Mesendoderm (in vitro differentiated cells): ENCODE measurements around the gene BORCS5.

Experiments
- DNase-seq: peaks from one replicate; pipeline ENCODE4 v3.0.0; 2013
- H2AK5ac ChIP-seq: 2 replicates; pipeline ENCODE4 v1.6.1; 2013; ENCODE audit warnings: low read length, inconsistent platforms
- H2BK120ac ChIP-seq: 2 replicates; pipeline ENCODE4 v1.6.1; 2013; ENCODE audit warnings: low read depth, mild to moderate bottlenecking, low read length, moderate library complexity, mixed read lengths
- H2BK15ac ChIP-seq: replicated peaks from 2 replicates; pipeline ENCODE4 v1.6.1; 2013; ENCODE audit warnings: low read depth, mild to moderate bottlenecking, moderate library complexity
- H2BK5ac ChIP-seq: 2 replicates; pipeline ENCODE4 v1.6.1; 2013; ENCODE audit warnings: low read length, inconsistent platforms
- H3K18ac ChIP-seq: 2 replicates; pipeline ENCODE4 v1.6.1; 2013; ENCODE audit warnings: mild to moderate bottlenecking, low read length, mixed read lengths
- H3K23ac ChIP-seq: one replicate; pipeline ENCODE4 v1.6.1; 2013; ENCODE audit warnings: low read length
- H3K27ac ChIP-seq: 2 replicates; pipeline ENCODE4 v1.5.1; 2013; ENCODE audit warnings: low read depth, mild to moderate bottlenecking, inconsistent platforms, low read length, moderate library complexity
- H3K27me3 ChIP-seq: 2 replicates; pipeline ENCODE4 v1.6.1; 2013; ENCODE audit warnings: low read length, control low read depth, mild to moderate bottlenecking, inconsistent platforms; ENCODE audit not compliant: insufficient read depth, poor library complexity
- H3K36me3 ChIP-seq: 2 replicates; pipeline ENCODE4 v1.6.1; 2013; ENCODE audit warnings: low read length, inconsistent platforms; ENCODE audit not compliant: control insufficient read depth, insufficient read depth
- H3K4ac ChIP-seq: one replicate; pipeline ENCODE4 v1.6.1; 2013; ENCODE audit warnings: low read depth, mild to moderate bottlenecking, low read length, moderate library complexity
- H3K4me1 ChIP-seq: 2 replicates; pipeline ENCODE4 v1.6.1; 2013; ENCODE audit warnings: low read depth, low read length, inconsistent platforms; ENCODE audit not compliant: control insufficient read depth
- H3K4me2 ChIP-seq: 2 replicates; pipeline ENCODE4 v1.6.1; 2013; ENCODE audit warnings: low read length
- H3K4me3 ChIP-seq: 2 replicates; pipeline ENCODE4 v1.5.1; 2013; ENCODE audit warnings: mild to moderate bottlenecking, low read length
- H3K56ac ChIP-seq: one replicate; pipeline ENCODE4 v1.6.1; 2013; ENCODE audit warnings: low read length
- H3K79me1 ChIP-seq: 2 replicates; pipeline ENCODE4 v1.6.1; 2013; ENCODE audit warnings: low read length, inconsistent platforms
- H3K79me2 ChIP-seq: 2 replicates; pipeline ENCODE4 v1.6.1; 2013; ENCODE audit warnings: mild to moderate bottlenecking, low read length; ENCODE audit not compliant: control insufficient read depth, insufficient read depth
- H3K9ac ChIP-seq: 2 replicates; pipeline ENCODE4 v1.6.1; 2013; ENCODE audit warnings: low read length, inconsistent platforms
- H4K5ac ChIP-seq: one replicate; pipeline ENCODE4 v1.6.1; 2013; ENCODE audit warnings: low read length
- H4K8ac ChIP-seq: one replicate; pipeline ENCODE4 v1.6.1; 2013; ENCODE audit warnings: low read depth, mild to moderate bottlenecking, control low read depth, low read length, moderate library complexity
- WGBS: extraction: QIAGEN DNeasy Blood & Tissue Kit; methylation state at CpG from one replicate; pipeline ENCODE4 v1.1.7; 2013; ENCODE audit warnings: low lambda C conversion rate, missing lambda C conversion rate; ENCODE audit not compliant: insufficient coverage; ENCODE audit errors: extremely low coverage; 5-methylcytosine and 5-hydroxymethylcytosine counted together

The BORCS5 gene

DNA sequence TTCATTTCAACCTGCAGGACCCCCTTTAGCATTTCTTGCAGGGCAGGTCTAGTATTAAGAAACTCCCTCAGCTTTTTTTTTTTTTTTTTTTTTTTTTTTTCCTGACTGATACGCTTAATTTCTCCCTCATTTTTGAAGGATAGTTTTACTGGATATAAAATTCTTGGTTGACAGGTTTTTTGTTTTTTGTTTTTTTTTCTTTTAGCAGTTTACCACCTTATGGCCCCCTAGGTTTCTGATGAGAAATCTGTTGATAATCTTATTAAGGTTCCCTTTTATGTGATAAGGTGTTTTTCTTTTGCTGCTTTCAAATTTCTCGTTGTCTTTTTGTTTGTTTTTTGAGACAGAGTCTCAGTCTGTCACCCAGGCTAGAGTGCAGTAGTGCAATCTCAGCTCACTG is 66.5 kb downstream of the BORCS5 start:
- Histone ChIP-seq H2BK5ac (no peak overlapping the region), H3K9ac (no peak overlapping the region), H3K4me2 (no peak overlapping the region), H2BK120ac (no peak overlapping the region), H2AK5ac (no peak overlapping the region), H3K56ac (no peak overlapping the region), H3K79me1 (no peaks in the 10 kb centered on the region), H3K27ac (no peak overlapping the region), H3K4me1 (no peaks in the 10 kb centered on the region), H4K8ac (no peak overlapping the region), H3K27me3 (no peaks in the 10 kb centered on the region), H3K18ac (no peak overlapping the region), H3K36me3 (no peaks in the 10 kb centered on the region), H3K4ac (no peak overlapping the region), H3K79me2 (no peaks in the 10 kb centered on the region), H3K23ac (no peak overlapping the region), H3K4me3 (no peak overlapping the region), H2BK15ac (no peak overlapping the region), H4K5ac (no peak overlapping the region)
- DNase-seq, result no peak
- WGBS, result no CpG with 5 or more reads among the region's 2 CpGs

DNA sequence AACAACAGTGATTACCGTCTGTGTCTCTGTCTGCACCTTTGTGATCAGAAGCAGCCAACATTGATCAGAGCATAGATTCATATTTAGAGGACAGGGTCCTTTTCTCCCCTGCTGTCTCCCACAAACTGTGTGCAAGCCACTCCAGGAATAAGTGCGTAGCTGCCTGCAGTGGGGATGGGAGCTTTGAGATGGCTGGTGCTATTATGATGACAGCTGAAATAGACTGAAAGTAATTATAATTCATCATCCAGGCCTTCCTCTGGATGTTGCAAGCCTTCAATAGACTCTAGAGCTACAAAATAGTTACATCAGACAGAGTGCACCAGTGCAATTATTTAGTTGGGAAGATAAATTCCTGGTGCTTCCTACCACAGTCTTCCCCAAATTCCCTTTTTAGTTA is 68.1 kb downstream of the BORCS5 start:
- no peak overlapping the region for H3K23ac ChIP-seq

GRCh38 chr12:12425616-12426015 is 68.7 kb downstream of the BORCS5 start:
- H3K18ac ChIP-seq, result no peak overlapping the region
- no peak overlapping the region for H3K4ac ChIP-seq
- H3K23ac ChIP-seq, result no peak overlapping the region
- no peaks in the 10 kb centered on the region for H3K4me1 ChIP-seq
- H2BK5ac ChIP-seq, result no peak overlapping the region
- no peaks in the 10 kb centered on the region for H3K27me3 ChIP-seq
- H2AK5ac ChIP-seq, result no peak overlapping the region
- no peaks in the 10 kb centered on the region for H3K36me3 ChIP-seq
- no peak overlapping the region for H4K8ac ChIP-seq
- no peak overlapping the region for H3K4me3 ChIP-seq
- no peak overlapping the region for H3K4me2 ChIP-seq
- H2BK120ac ChIP-seq, result no peak overlapping the region
- no peak for DNase-seq
- H3K79me1 ChIP-seq, result no peaks in the 10 kb centered on the region
- WGBS, result no CpG with 5 or more reads among the region's 1 CpG
- no peak overlapping the region for H3K9ac ChIP-seq
- H4K5ac ChIP-seq, result no peak overlapping the region
- no peaks in the 10 kb centered on the region for H3K79me2 ChIP-seq
- H3K56ac ChIP-seq, result no peak overlapping the region
- H2BK15ac ChIP-seq, result no peak overlapping the region
- no peak overlapping the region for H3K27ac ChIP-seq

More for the DNA sequence above, 68.1 kb downstream of the BORCS5 start:
- H3K36me3 ChIP-seq, result no peaks in the 10 kb centered on the region
- no peaks in the 10 kb centered on the region for H3K27me3 ChIP-seq
- H2BK15ac ChIP-seq, result no peak overlapping the region
- no peak overlapping the region for H3K56ac ChIP-seq
- no peak overlapping the region for H4K8ac ChIP-seq
- no peak overlapping the region for H2BK5ac ChIP-seq
- H2BK120ac ChIP-seq, result no peak overlapping the region
- no peaks in the 10 kb centered on the region for H3K79me2 ChIP-seq
- no peak overlapping the region for H3K4ac ChIP-seq
- H3K4me2 ChIP-seq, result no peak overlapping the region
- no peak overlapping the region for H3K27ac ChIP-seq
- H3K9ac ChIP-seq, result no peak overlapping the region
- DNase-seq, result no peak
- no peaks in the 10 kb centered on the region for H3K4me1 ChIP-seq
- H3K79me1 ChIP-seq, result no peaks in the 10 kb centered on the region
- H3K18ac ChIP-seq, result no peak overlapping the region
- H4K5ac ChIP-seq, result no peak overlapping the region
- H2AK5ac ChIP-seq, result no peak overlapping the region
- WGBS, result no CpG with 5 or more reads among the region's 2 CpGs
- H3K4me3 ChIP-seq, result no peak overlapping the region

DNA sequence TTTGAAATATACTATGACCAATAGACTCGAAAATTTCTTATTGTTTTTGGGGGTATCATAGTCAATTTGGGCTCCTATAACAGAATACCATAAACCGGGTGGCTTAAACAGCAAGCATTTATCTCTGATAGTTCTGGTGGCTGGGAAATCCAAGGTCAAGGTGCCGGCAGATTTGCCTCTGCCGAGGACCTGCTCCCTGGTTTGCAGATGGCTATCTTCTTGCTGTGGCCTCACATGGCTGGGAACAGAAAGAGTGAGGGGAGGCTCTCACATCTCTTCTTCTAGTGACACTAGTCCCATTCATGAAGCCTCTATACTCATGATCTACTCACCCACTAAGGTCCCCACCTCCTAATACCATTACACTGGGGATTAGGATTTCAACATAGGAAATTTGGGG is 70.7 kb downstream of the BORCS5 start:
- Histone ChIP-seq H4K8ac (no peak overlapping the region), H3K23ac (no peak overlapping the region), H3K4me3 (no peak overlapping the region), H2AK5ac (no peak overlapping the region), H4K5ac (no peak overlapping the region), H3K36me3 (no peaks in the 10 kb centered on the region), H2BK120ac (no peak overlapping the region), H3K4me1 (no peaks in the 10 kb centered on the region), H3K56ac (no peak overlapping the region), H3K9ac (no peak overlapping the region), H3K4me2 (no peak overlapping the region), H2BK5ac (no peak overlapping the region), H3K27me3 (no peaks in the 10 kb centered on the region), H3K79me2 (no peaks in the 10 kb centered on the region), H3K79me1 (no peaks in the 10 kb centered on the region), H3K18ac (no peak overlapping the region), H2BK15ac (no peak overlapping the region), H3K4ac (no peak overlapping the region), H3K27ac (no peak overlapping the region)
- WGBS, result no CpG with 5 or more reads among the region's 4 CpGs
- DNase-seq, result no peak

DNA sequence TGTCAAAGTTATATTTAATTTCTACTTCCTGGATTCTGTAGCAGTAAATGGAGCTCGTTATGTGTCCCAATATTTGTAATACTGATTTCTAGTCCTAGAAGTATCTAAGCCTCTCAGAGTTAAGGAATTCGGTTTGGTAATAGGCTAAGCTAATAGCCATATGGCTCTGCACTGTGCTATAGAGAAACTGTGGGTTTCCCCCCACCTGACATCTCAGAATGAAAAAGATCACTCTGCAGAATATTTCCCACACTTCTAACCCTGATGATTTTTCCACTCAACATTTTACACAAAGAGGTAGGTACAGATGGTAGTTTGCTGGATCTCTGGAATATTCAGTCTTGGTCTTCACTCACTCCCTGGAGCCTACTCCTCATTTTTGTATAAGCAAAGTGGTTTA is 71.2 kb downstream of the BORCS5 start:
- Histone ChIP-seq H3K36me3 (no peaks in the 10 kb centered on the region), H3K56ac (no peak overlapping the region), H3K27me3 (no peaks in the 10 kb centered on the region), H3K23ac (no peak overlapping the region), H3K4me1 (no peaks in the 10 kb centered on the region), H2AK5ac (no peak overlapping the region), H3K27ac (no peak overlapping the region), H4K8ac (no peak overlapping the region), H3K9ac (no peak overlapping the region), H2BK5ac (no peak overlapping the region), H3K18ac (no peak overlapping the region), H2BK15ac (no peak overlapping the region), H2BK120ac (no peak overlapping the region), H3K79me2 (no peaks in the 10 kb centered on the region), H3K4me2 (no peak overlapping the region), H3K79me1 (no peaks in the 10 kb centered on the region), H4K5ac (no peak overlapping the region), H3K4ac (no peak overlapping the region), H3K4me3 (no peak overlapping the region)
- DNase-seq, result no peak
- WGBS, result no CpG with 5 or more reads among the region's 2 CpGs

GRCh38 chr12:12428961-12429657 is 72.2 kb downstream of the BORCS5 start:
- Histone ChIP-seq H4K8ac (no peak overlapping the region), H3K27me3 (no peaks in the 10 kb centered on the region), H3K4me2 (no peak overlapping the region), H2AK5ac (no peak overlapping the region), H3K4ac (no peak overlapping the region), H4K5ac (no peak overlapping the region), H3K27ac (no peak overlapping the region), H3K9ac (no peak overlapping the region), H2BK5ac (no peak overlapping the region), H3K56ac (no peak overlapping the region), H3K23ac (no peak overlapping the region), H3K36me3 (no peaks in the 10 kb centered on the region), H3K18ac (no peak overlapping the region), H3K4me1 (no peaks in the 10 kb centered on the region), H2BK120ac (no peak overlapping the region), H3K79me1 (no peaks in the 10 kb centered on the region), H3K79me2 (no peaks in the 10 kb centered on the region), H2BK15ac (no peak overlapping the region), H3K4me3 (no peak overlapping the region)
- no peak for DNase-seq
- WGBS, result no CpG with 5 or more reads among the region's 7 CpGs
